Parathyroid adenoma (tissue), 2 donors: ENCODE measurements around the gene TP53I11.

Experiments
- H2AFZ ChIP-seq: fragments of 300-600 bp; sonication (generic); one replicate; pipeline ENCODE4 v1.7.0; 2017; ENCODE audit warnings: antibody characterized with exemption, mild to moderate bottlenecking
- H3K27ac ChIP-seq: fragments of 300-600 bp; sonication (generic); one replicate; pipeline ENCODE4 v1.7.0; 2017
- H3K27me3 ChIP-seq: fragments of 300-600 bp; sonication (generic); one replicate; pipeline ENCODE4 v1.7.0; 2017; ENCODE audit warnings: low read length; ENCODE audit not compliant: control insufficient read depth, insufficient read depth
- H3K36me3 ChIP-seq: fragments of 300-600 bp; sonication (generic); one replicate; pipeline ENCODE4 v1.7.0; 2017; ENCODE audit warnings: low read length; ENCODE audit not compliant: control insufficient read depth, insufficient read depth
- H3K4me1 ChIP-seq: fragments of 300-600 bp; sonication (generic); one replicate; pipeline ENCODE4 v1.7.0; 2017; ENCODE audit warnings: control low read depth
- H3K4me2 ChIP-seq: fragments of 300-600 bp; sonication (generic); one replicate; pipeline ENCODE4 v1.7.0; 2017; ENCODE audit warnings: low read length
- H3K4me3 ChIP-seq: fragments of 300-600 bp; sonication (generic); one replicate; pipeline ENCODE4 v1.7.0; 2017; ENCODE audit warnings: low read depth, low read length
- H3K79me2 ChIP-seq: fragments of 300-600 bp; sonication (generic); one replicate; pipeline ENCODE4 v1.7.0; 2017; ENCODE audit warnings: control low read depth
- H3K9ac ChIP-seq: fragments of 300-600 bp; sonication (generic); one replicate; pipeline ENCODE4 v1.7.0; 2017; ENCODE audit warnings: mild to moderate bottlenecking
- H3K9me3 ChIP-seq: fragments of 300-600 bp; sonication (generic); one replicate; pipeline ENCODE4 v1.7.0; 2017; ENCODE audit warnings: low read length; ENCODE audit not compliant: control insufficient read depth
- CTCF ChIP-seq: fragments of 300-600 bp; sonication (generic); IDR thresholded peaks from one replicate; pipeline ENCODE4 v1.7.0; 2017; ENCODE audit warnings: antibody characterized with exemption, mild to moderate bottlenecking
- donor health status: primary hyperparathyroidism.

TP53I11 gene

DNA sequence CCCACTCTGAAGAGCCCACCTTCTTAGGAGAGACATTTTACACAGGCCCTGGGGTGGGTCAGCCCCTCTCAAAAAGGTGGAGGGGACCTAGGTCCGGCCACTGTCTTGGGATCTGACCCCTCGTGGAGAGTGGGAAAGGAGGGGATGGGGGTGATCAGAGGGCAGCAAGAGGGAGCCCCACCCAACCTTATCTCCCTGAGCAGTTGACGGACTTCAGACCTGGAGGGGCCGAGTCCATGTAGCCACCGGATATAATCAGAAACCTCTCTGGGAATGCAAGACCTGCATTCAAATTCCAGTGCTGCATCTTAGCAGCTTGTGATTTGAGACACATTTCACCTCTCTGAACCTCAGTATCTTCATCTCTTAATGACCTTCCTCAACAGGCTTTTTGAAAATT is 44.0 kb downstream of the TP53I11 start:
- no peak overlapping the region for H3K27ac ChIP-seq
- no peak for TF ChIP-seq CTCF
- no peaks in the 10 kb centered on the region for H3K79me2 ChIP-seq
- H3K4me2 ChIP-seq = no peak overlapping the region
- no peaks in the 10 kb centered on the region for H3K36me3 ChIP-seq
- H3K4me1 ChIP-seq = no peaks in the 10 kb centered on the region
- H2AFZ ChIP-seq = no peak overlapping the region
- no peak overlapping the region for H3K9ac ChIP-seq
- H3K9me3 ChIP-seq = no peaks in the 10 kb centered on the region
- H3K4me3 ChIP-seq = no peak overlapping the region
- no peaks in the 10 kb centered on the region for H3K27me3 ChIP-seq

DNA sequence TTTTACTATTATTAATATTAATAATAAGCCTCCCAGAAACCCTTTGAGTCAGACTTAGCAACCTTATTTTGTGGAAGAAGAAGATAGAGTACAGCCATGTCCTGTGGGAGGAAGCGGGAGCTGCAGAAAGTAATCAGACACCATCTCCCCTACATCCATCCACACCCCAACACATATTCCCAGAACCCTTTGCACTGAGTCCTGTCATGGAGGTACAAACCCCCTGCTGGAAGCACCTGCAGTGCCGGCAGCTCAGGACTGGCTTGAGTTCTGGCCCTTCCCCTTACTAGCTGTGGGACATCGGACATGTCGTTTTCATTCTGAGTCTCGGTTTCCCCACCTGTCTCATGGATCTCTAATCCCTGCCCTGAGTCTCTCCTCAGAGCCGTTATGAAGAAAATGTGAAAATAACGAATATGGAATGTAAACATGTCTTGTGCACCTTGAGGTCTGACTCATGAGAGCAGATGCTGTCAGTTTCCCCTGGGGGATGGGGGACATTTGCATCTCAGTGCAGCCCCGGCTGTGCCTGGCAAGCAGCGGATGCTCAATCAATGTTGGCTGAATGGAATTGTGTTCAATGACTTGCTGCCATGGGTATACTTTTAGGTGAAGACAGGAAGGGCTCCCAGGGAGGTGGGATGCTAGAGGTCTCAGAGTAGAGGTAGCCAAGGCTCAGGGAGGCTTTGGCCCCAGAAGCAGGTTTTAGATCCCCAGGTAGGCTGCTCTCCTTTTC is 45.4 kb downstream of the TP53I11 start:
- Histone ChIP-seq H3K79me2 (no peaks in the 10 kb centered on the region), H3K27ac (no peak overlapping the region), H2AFZ (no peak overlapping the region), H3K4me1 (no peaks in the 10 kb centered on the region), H3K4me3 (no peak overlapping the region), H3K4me2 (no peak overlapping the region), H3K9ac (no peak overlapping the region), H3K27me3 (no peaks in the 10 kb centered on the region), H3K36me3 (no peaks in the 10 kb centered on the region), H3K9me3 (no peaks in the 10 kb centered on the region)
- no peak for TF ChIP-seq CTCF

DNA sequence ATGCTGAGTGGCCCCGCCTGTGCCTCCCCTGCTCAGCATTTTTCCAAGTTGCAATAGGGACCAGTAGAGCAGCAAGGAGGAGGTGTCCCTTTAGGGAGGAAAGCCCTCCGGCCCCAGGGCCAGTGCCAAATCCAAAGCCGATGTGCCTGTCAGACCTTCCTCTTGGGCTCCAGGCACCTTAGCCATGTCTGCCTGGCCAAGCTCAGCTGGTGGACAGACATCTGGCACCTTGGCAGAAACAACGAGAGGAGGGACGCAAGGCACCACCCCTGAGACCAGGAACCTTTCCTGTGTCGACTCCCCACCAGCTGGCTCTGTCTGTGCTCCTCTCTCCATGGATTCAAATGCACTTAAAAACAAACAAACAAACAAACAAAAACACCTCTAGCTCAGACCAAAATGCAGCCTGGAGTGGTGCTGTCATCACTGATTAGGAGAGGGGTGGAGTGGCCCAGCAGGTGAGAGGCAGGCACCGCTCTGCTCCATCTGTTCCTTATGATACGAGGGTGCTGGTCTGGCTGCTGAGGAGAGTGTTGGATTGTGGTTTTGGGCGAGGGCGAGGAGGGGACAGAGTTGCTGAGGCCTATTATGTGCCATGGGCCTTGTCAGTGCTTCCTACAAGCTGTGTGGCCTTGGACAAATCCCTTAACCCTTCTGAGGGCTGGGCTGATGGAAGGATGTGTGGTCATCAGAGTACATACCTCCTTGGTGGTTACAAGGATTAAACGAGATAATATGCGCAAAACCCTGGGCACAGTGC is 46.2 kb downstream of the TP53I11 start:
- no peak for TF ChIP-seq CTCF
- Histone ChIP-seq H3K36me3 (no peaks in the 10 kb centered on the region), H3K4me3 (no peak overlapping the region), H3K4me2 (no peak overlapping the region), H3K4me1 (no peaks in the 10 kb centered on the region), H3K27ac (no peak overlapping the region), H2AFZ (no peak overlapping the region), H3K9me3 (no peaks in the 10 kb centered on the region), H3K27me3 (no peaks in the 10 kb centered on the region), H3K79me2 (no peaks in the 10 kb centered on the region), H3K9ac (no peak overlapping the region)

DNA sequence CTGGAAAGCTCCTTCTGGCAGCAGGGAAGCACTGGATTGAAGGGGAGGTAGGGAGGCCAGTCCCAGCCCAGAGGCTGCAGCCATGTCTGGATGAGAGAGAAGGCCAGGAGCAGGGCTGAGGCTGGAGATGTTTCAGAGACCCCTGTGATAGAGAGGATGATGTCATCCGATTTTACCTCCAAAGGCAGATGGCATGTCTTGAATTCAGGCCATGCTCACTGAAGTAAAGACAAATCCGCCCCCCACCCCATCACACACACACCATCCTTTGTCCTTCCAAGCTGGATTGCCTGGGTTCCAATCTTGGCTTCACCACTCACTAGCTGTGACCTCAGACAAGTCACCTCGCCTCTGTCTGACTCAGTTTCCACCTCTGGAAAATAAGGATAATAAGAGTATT is 47.2 kb downstream of the TP53I11 start:
- no peaks in the 10 kb centered on the region for H3K79me2 ChIP-seq
- H3K9ac ChIP-seq = no peak overlapping the region

More for the DNA sequence above, 47.2 kb downstream of the TP53I11 start:
- Histone ChIP-seq H3K27ac (no peak overlapping the region), H2AFZ (no peak overlapping the region), H3K27me3 (no peaks in the 10 kb centered on the region), H3K36me3 (no peaks in the 10 kb centered on the region), H3K4me3 (no peak overlapping the region), H3K4me2 (no peak overlapping the region), H3K9me3 (no peaks in the 10 kb centered on the region), H3K4me1 (no peaks in the 10 kb centered on the region)
- TF ChIP-seq CTCF = no peak
